ENCODE results near the gene MAGI1.

Gene MAGI1

DNA sequence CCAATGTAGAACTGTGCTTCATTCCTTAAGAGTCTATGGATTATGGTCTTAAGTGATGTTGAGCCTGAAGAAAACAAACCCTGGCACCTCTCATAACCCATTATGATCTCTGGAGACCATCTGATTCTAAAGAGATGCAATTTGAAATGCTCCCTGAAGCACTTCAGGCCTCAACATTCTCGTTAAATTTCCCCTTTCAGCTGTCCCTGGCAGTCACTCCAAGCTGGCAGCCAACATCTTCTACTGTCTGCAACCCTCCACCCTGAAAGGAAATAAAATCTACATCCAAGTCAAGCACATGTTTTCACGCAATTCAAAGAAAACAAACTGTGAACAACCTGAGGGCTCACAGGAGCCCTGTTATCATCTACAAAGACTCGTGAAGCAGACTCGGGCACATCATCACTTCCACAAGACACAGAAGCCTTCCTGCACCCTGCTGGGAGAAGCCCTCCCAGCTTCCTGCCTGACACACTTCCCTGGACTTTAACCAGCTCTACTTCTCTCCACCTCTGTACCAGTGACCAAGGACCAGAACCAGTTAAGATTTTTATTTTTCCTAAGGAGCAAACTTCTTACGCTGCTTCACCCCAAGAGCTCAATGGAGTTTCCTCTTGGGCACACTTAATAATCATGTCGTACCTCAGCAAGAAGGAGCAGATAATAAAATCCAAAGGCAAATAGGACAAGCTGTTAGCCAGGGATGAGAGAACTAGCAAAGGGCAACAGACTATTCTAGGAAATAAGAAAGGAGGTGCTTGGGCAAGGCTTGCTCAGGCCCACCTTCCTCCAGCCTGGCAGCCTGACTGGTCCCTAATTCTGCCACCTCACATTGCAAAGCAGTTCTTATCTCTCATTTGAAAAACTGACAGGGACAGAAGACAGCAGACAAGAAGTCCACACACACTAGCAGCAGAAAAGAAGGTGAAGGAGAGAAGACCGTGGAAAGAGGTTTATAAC, 67.1 kb downstream of the MAGI1 start:
- no peak for DNase-seq

DNA sequence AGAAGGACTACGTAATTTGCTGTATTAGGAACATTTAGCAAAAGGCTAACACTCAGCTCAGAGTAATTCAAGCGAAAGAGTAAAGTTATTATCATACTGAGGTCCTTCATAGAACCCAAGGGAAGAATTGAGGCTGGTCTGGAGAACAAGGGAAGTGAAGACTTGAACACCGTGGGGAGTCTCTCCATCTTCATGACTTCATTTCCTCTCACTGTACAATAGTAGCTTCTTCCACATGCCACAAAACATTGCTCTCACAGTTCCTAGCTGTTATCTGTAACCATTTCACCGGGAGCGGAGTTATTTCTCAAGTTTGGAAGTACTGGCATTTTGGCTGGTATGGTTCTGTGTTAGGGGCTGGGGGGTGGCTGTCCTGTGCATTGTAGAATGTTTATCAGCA, 69.7 kb downstream of the MAGI1 start:
- no peak for DNase-seq

DNA sequence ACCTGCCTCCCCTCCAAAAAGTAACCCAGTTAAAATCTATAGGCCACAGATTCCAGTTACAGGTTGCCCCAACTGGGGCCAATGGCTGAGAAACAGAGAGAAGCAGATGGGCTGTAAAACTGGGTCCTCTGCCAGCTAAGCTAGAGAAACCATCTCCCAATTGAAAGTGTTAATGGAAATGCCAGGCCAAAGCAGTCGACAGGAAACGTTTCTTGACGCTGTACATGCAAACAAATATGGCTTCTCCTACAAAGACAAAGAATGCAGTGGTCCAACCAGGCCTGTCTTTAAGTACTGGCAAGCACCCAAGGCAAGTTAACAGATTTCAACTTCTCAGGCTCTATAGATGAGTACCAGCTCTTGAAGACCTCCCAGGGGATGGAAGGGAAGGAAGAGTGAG, 71.3 kb downstream of the MAGI1 start:
- DNase-seq = no peak

DNA sequence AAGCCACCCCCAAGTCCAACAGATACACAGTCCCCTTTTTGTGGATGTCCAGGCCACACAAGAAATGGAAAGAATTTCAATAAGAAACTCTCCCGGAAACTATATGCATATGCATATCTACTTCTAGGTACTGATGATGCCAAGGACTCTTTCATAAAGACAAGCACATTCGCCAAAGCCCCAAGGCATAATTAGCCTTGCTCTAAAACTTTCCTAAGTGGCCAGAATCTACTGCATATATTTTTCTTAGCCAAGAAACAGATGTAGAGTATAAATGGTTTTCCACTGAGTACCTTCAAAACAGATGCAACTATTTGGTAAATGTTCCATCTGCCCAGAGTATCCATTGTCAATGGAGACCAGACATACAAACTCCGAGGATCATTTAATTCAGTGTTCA, 73.9 kb downstream of the MAGI1 start:
- no peak for DNase-seq

DNA sequence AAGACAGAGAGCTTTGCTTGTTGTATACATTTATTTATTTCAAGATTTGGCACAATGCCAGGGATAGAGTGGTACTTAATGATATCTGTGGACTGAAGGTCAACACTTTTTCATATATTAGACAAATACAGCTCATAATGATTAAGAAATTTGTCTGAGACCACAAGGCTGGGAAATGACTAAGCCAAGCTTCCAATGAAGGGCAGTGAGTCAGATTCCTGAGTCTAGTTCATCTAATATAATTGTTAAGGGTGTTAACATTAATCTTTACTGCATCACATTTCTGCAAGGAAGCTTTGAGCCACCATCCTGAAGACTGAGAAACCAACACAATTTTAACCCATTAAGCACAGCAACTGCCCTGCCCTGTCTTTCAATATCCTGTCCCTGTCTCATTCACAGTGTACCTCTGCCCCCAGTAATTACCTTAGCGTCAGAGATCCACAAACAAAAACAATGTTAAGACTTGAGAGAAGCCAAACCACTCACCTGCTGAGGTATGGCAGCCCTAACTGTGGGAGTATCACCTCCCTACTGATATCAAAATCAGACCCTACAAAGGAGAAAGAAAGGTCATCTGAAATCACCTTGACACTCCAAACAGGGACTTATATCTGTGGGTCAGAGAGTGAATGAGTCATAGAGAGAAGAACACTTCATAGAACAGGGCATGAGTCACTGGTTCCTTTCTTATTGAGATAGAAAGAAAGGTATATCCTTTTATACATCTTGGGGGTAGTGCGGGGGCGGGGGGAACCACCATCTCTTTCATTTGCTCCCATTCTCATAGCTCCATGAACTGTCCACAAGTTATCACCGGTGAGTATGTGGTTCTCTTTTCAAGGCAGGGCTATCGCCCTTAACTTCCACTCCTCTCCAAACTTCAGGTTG, 74.7 kb downstream of the MAGI1 start:
- no peak for DNase-seq

DNA sequence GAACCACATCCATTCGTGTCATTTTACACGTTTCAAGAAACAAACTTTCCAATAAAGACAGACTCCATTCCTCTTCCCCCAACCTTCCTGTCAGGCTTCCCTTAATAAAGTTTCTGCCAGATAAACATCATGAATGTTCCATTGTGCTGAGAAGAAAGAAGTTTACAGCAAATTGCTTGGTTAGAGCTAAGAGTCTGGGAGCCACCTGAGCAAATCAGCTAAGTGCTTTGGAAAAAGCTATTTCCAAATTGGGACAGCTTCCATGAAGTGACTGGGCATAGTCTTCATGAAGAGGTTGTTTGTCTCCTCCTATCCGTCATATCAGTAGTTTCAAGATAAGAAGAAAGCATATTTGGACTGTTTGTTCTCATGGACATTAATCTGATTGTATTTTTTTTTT, 77.0 kb downstream of the MAGI1 start:
- no peak for DNase-seq

DNA sequence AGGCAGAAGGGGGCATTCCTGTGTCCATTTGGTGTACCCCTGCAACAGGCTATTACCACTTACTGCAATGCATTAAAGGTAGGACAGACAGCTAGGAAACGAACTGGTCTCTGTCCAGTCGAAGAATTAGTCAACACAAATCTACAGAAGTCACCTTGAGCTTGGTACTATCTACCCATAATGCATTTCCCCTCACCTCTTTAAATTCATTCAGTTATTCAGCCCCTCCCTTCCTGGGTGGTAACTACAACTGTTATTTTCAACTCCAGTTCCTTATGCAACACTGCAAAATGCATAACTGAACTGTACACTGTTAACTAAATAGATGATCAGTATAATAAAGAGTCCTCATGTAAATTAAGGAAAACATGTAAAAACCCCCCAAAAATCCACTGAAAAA, 77.6 kb downstream of the MAGI1 start:
- DNase-seq = no peak

DNA sequence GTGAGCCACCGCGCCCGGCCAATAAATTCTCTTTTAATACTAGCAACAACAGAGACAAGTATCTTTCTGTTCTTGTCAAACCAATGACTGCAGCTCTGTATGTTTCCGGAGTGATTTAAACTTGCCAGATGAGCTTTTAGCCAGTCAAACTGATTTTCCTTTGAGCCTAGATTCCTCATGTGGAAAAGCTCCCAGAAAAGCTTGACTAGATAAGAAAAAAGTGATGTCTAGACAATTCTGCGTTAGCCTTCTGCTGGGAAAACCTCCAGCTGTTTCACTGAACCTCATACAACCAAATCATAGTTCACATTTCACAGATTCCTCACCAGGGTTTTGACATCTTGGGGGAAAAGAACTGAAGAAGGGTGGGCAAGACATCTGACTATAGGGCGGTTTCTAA, 78.6 kb downstream of the MAGI1 start:
- no peak for DNase-seq

DNA sequence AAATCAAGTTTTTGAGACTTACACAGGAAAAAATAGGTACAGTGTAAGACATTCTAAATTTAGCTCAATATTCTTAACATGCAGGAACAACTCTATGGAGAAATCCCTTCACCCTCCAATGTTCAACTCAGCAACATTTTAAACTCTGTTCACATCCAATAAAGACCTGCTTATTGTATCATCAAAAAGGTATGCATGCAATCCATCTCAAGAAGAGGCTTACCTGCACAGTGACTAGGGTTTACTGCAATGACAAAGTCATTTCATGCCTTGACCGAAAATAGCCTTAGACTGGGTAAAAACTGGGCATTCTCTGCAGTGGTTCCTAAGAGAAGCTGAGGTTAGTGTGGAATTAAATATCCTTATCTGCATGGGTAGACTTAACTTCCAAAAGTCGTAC, 80.5 kb downstream of the MAGI1 start:
- DNase-seq = no peak

DNA sequence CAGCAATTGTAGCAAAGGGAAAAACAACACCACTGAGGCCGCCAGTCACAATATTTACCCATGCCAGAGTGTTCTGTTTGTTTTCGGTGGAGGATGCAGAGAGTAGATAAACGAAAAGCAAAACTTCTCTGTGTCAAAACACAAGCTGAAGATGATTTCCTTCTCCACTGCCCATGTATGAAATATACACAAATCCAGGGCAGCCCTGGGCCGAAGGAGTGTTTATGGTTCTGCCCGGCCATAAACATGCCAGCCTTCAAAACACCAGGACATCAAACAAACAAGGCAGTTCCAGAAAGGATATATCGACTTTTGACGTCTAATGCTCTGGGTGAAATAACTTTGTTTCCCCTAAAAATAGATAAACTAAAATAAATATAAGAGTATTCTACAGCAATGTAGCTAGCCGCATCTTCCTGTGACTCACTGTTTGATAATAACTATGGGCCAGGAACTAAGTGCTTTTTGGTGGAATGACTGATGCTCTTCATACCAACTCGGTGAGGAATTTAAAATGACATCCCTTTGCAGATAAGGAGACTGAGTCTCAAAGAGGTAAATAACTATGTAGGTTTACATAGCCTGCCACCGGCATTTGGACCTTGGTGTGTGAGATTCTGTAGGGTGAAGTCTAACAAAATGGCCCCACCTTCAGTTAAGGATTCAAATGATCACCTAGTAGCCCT, 82.8 kb downstream of the MAGI1 start:
- DNase-seq = no peak

DNA sequence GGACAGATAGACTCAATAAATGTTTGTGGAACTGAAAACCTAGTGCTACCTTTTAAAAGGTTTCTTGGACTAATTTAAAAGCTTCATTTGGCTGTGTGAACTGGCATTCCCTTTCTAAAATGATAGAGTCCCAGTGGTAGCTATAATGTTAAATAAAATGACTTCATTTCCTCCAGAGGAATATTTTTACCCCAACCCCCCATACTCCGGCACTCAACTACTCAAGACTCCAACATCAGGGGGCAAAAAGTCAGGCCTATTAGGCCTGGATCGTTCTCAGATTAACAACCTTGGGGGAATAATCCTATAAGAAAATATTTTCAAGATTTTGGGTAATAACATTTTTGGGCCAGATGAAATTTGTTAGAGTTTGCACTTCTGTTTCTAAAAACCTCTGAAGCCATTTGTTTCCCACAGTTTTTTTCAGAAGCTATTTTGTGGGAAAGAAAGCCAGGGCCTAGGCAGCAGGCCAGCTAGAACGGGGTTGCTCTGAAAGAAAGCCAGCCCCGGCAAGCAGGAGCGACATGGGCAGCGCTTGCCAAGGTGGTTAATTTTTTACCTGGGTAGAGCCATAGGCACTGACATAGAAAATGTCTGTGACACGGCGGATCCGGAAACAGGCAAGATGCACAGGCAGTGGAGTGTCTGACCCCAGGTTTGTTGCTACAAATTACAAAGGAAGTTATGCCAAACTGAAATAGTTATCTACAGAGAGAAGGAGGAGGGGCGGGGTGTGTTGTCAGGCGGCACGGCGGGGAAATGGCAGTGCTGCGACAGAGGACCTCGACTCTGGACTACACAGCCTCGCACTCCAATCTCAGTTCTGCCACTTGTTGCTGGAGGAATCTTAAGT, 84.6 kb downstream of the MAGI1 start:
- DNase-seq = no peak

DNA sequence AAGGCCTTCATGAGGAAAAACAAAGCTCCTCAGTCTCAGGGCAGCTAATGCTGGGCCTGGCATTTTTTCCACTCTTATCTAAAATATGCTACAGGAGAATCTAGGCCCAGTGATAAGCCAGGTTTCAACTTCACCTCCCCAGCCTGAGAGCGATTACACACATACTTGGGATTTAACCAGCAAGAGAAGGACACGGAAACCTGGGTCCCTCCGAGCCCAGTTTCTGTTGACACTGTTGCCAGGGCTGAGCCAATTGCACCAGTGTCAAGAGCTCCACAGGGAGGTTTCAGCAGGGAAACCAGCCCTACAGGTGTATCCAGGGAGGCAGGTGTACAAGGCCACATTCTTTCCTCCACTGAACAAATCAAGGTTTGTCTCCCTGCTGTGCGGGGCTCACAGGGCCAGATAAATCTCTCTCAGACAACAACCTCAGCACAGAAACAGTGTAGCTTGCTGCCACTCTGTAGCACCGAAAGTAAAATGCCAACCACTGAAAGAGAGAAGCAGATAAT, 85.4 kb downstream of the MAGI1 start:
- DNase-seq = no peak

DNA sequence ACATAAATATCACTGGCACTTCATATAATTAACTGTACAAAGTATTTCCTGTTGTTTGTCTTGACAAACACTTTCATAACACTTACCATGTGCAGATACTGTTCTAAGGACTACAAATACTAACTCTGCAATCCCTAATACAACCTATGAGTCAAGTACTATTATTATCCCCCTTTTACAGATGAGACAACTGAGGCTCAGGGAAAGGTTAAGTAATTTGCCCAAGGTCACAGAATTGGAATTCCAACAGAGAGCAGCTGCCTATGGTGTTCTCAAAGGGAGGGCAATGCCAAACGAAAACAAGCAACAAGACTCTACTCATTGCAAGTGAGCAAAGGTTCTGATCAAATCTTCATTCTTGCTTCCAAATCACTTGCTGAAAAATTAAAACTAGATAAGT, 85.9 kb downstream of the MAGI1 start:
- DNase-seq = no peak

DNA sequence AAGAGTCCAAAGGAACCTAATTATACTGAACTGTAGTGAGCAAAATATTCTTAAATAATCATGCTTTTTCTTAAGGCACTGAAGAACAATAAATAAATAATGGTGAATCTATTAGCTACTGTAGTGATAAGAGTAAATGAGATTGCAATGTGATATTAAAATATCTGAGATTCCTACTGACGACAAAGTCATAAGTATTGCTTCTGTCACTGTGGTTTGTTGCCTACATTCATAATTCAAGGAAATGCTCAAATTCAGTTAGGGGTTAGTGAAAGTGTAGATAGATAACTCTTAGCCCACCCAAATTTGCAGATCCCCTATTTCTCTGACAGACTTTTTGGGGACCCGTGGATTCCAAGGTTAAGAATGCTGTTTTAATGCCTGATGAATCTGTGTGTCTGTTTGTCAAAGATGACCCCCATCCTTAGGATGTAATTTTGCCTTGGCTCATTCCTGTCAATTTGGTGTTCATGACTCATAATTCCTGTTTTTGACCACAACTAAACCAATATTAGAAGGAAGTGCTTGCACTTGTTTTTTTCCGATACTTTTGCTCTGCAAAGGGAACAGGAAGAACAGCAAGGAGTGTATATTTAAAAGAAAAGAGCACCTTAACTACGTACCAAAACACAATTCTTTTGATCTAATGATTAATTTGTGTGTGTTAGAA, 86.7 kb downstream of the MAGI1 start:
- no peak for DNase-seq

DNA sequence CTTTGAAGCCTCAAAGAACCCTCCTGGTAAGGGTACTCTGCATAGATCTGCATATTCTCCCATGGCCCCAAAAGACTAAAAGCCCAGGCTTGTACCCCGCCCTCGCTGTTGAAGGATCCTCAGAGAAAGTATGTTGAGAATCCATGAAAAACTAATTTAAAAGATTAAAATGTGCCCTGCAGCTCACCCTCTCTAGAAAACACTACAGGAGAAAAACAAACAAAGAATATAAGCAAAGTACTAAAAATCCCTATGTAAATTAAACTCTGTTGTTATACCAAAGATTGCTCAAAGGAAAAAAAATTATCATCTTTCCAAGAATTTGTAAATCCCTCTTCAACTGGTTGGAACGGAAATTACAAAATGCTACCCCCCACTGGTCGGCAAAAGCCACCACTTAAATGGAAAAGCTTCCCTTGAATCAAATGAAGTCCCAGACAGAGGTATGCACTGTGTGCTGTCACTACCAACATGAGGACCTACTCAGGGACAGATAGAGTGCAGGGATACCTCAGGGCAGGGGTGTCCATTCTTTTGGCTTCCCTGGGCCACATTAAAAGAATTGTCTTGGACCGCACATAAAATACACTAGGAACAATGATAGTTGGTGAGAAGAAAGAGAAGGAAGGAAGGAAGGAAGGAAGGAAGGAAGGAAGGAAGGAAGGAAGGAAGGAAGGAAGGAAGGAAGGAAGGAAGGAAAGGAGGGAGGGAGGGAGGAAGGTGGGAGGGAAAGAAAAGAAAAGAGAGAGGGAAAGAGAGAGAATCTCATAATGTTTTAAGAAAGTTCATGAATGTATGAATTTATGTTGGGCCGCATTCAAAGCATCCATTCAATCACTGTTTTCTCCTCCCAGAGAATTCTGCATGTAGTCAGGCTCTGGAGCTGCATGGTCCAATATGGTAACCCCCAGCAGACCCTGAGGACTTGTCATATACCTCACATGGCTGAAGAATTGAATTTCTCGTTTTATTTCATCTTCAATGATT, 88.1 kb downstream of the MAGI1 start:
- DNase-seq = no peak

DNA sequence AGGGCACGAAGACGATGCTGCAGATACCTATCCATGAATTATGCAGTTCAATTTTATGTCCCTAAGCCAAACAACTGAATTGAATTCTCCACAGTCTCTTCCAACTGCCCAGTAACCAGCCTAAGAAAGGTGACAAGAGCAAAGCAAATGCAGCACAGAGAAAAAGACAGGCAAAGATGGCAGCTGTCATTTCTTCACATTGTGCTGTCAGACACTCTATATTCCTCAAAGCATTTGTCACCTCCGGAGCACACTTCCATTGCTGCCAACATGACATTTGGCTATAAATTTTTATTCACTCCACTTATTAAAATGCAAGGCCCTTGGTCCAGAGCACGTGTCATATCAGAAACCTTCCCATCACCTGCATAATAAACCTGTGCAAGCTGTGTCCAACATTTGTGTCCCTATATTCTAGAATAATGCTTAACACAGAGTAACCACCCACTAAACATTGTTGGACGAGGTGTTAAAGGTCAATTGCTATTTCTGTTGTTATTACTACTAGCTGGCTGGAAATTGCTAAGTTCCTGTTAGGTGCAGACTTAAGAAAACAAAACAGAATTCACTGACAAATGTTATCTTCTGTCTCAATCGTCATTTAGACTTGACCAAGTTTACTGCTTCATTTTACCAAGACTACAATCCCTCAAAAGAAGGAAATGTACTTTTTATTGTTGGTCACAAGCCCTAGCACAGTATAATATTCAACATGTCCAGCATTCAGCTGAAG, 89.7 kb downstream of the MAGI1 start:
- DNase-seq = no peak

DNA sequence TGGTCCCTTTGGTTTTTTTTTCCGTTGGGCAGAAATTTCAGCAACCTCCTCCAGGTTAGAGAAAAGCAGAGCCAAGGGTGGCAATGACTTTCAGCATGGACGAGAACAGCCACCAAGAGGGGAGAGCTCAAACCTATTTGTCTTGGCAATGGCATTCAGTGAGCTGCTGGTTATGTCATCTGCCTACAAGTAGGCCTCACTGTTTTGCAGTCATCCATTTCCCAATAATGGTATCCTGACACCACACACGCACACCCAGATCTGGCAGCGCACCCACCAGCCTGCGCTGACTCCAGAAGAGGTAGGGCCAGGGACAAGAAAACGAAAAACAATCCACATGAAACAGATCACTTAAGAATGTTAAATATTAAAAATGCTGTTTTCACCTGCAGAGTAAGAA, 92.3 kb downstream of the MAGI1 start:
- no peak for DNase-seq

DNA sequence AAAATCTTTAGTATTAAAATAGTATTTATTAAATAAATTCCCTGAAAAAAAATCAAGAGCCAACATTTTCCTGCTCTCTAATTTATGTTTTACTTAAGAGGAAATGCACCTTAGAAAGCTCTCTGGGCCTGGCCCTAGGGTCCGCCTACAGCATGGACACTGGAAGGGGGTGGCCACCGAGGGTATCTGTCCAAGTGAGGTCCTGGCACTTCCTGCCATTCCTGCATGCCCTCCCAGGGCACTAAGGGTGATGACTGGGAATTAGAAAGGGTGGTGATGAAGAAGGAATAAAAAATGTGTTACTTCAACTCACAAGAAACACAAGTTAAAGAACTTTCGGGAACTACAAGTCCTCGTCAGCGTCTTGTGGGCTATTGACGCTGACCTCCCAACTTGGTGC, 92.8 kb downstream of the MAGI1 start:
- no peak for DNase-seq

DNA sequence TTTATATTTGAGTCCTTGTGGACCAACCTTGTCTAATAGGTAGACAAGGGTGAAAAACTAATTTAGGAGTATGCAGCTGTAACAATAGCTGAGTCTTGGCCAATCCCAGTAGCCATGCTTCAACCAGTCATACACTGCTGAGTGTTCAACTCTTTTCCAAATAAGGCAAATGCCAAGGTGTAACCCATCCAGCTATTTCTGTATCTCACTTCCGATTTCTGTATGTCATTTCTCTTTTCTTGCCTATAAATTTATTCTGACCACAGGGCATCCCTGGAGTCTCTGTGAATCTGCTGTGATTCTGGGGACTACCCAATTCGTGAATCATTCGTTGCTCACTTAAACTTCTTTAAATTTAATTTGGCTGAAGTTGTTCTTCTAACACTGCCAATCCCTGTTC, 93.2 kb downstream of the MAGI1 start:
- DNase-seq = no peak

DNA sequence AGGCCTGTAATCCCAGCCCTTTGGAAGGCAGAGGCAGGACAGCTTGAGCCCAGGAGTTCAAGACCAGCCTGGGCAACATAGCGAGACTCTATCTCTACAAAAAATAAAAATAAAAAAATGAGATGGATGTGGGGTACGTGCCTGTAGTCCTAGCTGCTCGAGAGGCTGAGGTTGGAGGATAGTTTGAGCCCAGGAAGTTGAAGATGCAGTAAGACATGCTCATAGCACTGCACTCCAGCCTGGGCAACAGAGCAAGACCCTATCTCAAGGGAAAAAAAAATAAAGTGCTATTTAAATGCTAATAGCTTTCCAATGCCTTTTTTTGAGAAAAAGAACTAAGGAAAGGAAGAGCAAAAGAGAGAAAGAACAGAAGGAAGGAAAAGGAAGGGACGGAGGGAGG, 94.5 kb downstream of the MAGI1 start:
- DNase-seq = no peak
